HCT116 (cell line): ENCODE data around the gene ANKZF1. TPM values are rescaled to one million over a fixed set of nuclear protein-coding genes. Genes with fewer than 3 reads are reported as not detected.

Experiments used
- ATAC-seq: fragments of 200-7000 bp; cut with Tn5 transposase; 2 replicates; pipeline ENCODE4 v1.9.1; 2020; ENCODE audit warnings: mild to moderate bottlenecking, moderate library complexity
- BruUV-seq: library from RNA; stranded (reverse); fragments of 400-500 nt; replicated peaks from 2 replicates; lab custom pipeline; 2021; lab: Mats Ljungman, UMichigan
- CTCF ChIA-PET: fragments of 300-600 bp; sonication (Branson Sonifier 250); formaldehyde crosslinking; loops from one replicate; lab custom pipeline; 2021; ENCODE audit warnings: antibody characterized with exemption; lab: Charles Lee
- POLR2A ChIA-PET: fragments of 300-600, 350-600 bp; sonication (Branson Sonifier 250); formaldehyde crosslinking; loops from one replicate; lab custom pipeline; 2021; ENCODE audit warnings: antibody characterized with exemption; lab: Charles Lee
- RAD21 ChIA-PET, 2 experiments: fragments of 300-600 bp; sonication (Branson Sonifier 250); formaldehyde crosslinking; loops; one replicate each; lab custom pipeline; 2023; ENCODE audit warnings: low total read pairs in 2 of 2; ENCODE audit not compliant: uncharacterized antibody in 2 of 2, unreplicated experiment in 2 of 2, low non-redundant PET in 1 of 2; lab: Charles Lee
- DNase-seq: peaks from one replicate; pipeline ENCODE4 v3.0.0-alpha.2; 2010; ENCODE audit warnings: low read depth, low spot score
- H2AFZ ChIP-seq: fragments of 200-600 bp; shearing (Covaris generic), sonication (generic); 2 replicates; pipeline ENCODE4 v1.6.1; 2017; ENCODE audit warnings: low read depth, mixed run types, mixed read lengths, antibody characterized with exemption, low read length; ENCODE audit not compliant: poor library complexity, severe bottlenecking
- H3K27ac ChIP-seq: 2 replicates; pipeline ENCODE4 v1.5.1; 2012; ENCODE audit warnings: low read depth, low read length
- H3K27me3 ChIP-seq: fragments of 200-600 bp; sonication (generic); 2 replicates; pipeline ENCODE4 v1.6.1; 2016; ENCODE audit warnings: mixed run types, low read length, mixed read lengths; ENCODE audit not compliant: insufficient read depth
- H3K36me3 ChIP-seq, 2 experiments: fragments of 200-500 bp in 1 of 2; fragments of 200-600 bp in 1 of 2; sonication (Bioruptor generic) in 1 of 2; sonication (generic) in 1 of 2; 2 replicates each; pipeline versions ENCODE4 v1.5.1 to v1.6.1; 2014 to 2016; ENCODE audit warnings: low read length in 2 of 2, inconsistent platforms in 1 of 2, mixed read lengths in 1 of 2, mixed run types in 1 of 2; ENCODE audit not compliant: insufficient read depth in 2 of 2, control insufficient read depth in 1 of 2
- H3K4me1 ChIP-seq, 2 experiments: fragments of 200-600 bp in 1 of 2; sonication (generic) in 1 of 2; 2 replicates each; pipeline versions ENCODE4 v1.5.1 to v1.6.1; 2012 to 2017; ENCODE audit warnings: low read length in 2 of 2, inconsistent platforms in 1 of 2, mild to moderate bottlenecking in 1 of 2, mixed read lengths in 1 of 2, mixed run types in 1 of 2, moderate library complexity in 1 of 2; ENCODE audit not compliant: insufficient read depth in 2 of 2, control insufficient read depth in 1 of 2
- H3K4me2 ChIP-seq: fragments of 200-600 bp; sonication (generic); 2 replicates; pipeline ENCODE4 v1.6.1; 2017; ENCODE audit warnings: mixed run types, low read length, mixed read lengths
- H3K4me3 ChIP-seq, 2 experiments: fragments of 200-600 bp in 1 of 2; sonication (generic) in 1 of 2; replicated peaks in 1 of 2; 2 replicates each; pipeline ENCODE4 v1.5.1; 2011 to 2016; ENCODE audit warnings: low read length in 2 of 2, control low read depth in 1 of 2, low read depth in 1 of 2, mild to moderate bottlenecking in 1 of 2, mixed read lengths in 1 of 2, mixed run types in 1 of 2
- H3K79me2 ChIP-seq: fragments of 200-600 bp; sonication (generic); 2 replicates; pipeline ENCODE4 v1.6.1; 2017; ENCODE audit warnings: mild to moderate bottlenecking, mixed run types, low read length, moderate library complexity, mixed read lengths; ENCODE audit not compliant: insufficient read depth
- H3K9ac ChIP-seq: fragments of 200-600 bp; sonication (generic); 2 replicates; pipeline ENCODE4 v1.6.1; 2016; ENCODE audit warnings: low read length, mixed read lengths
- H3K9me2 ChIP-seq: fragments of 200-600 bp; sonication (generic), shearing (Covaris generic); 2 replicates; pipeline ENCODE4 v1.6.1; 2017; ENCODE audit warnings: mixed run types, mild to moderate bottlenecking, moderate library complexity; ENCODE audit not compliant: insufficient read depth
- H3K9me3 ChIP-seq, 2 experiments: fragments of 200-500 bp in 1 of 2; fragments of 200-600 bp in 1 of 2; sonication (Bioruptor generic) in 1 of 2; sonication (generic) in 1 of 2; 2 replicates each; pipeline ENCODE4 v1.6.1; 2014 to 2017; ENCODE audit warnings: low read length in 2 of 2, mixed read lengths in 2 of 2, inconsistent platforms in 1 of 2, low read depth in 1 of 2, mild to moderate bottlenecking in 1 of 2, mixed run types in 1 of 2, moderate library complexity in 1 of 2; ENCODE audit not compliant: control insufficient read depth in 1 of 2, insufficient read depth in 1 of 2
- H4K20me1 ChIP-seq: fragments of 200-600 bp; sonication (generic), shearing (Covaris generic); 2 replicates; pipeline ENCODE4 v1.6.1; 2017; ENCODE audit warnings: mixed run types, mild to moderate bottlenecking, moderate library complexity; ENCODE audit not compliant: insufficient read depth
- EGR1 ChIP-seq: IDR thresholded peaks from 2 replicates; pipeline ENCODE4 v1.6.1; 2012; ENCODE audit warnings: low read depth
- ELF1 ChIP-seq: IDR thresholded peaks from 2 replicates; pipeline ENCODE4 v1.6.1; 2012; ENCODE audit warnings: low read depth, borderline replicate concordance
- EZH2phosphoT487 ChIP-seq: fragments of 200-600 bp; IDR thresholded peaks from 2 replicates; pipeline ENCODE4 v1.6.1; 2018; ENCODE audit warnings: antibody characterized with exemption, borderline replicate concordance
- MAX ChIP-seq: IDR thresholded peaks from 2 replicates; pipeline ENCODE4 v1.6.1; 2012
- POLR2AphosphoS5 ChIP-seq: IDR thresholded peaks from 2 replicates; pipeline ENCODE4 v1.6.1; 2011; ENCODE audit warnings: mild to moderate bottlenecking, low read depth, low read length, moderate library complexity
- SRF ChIP-seq: IDR thresholded peaks from 2 replicates; pipeline ENCODE4 v1.6.1; 2012; ENCODE audit warnings: low read depth
- TCF7L2 ChIP-seq: IDR thresholded peaks from 2 replicates; pipeline ENCODE4 v1.7.0; 2011; ENCODE audit warnings: borderline replicate concordance, inconsistent platforms; ENCODE audit not compliant: insufficient read depth, insufficient read length; ENCODE audit errors: extremely low read depth
- ZFX ChIP-seq: fragments of 450-650 bp; IDR thresholded peaks from 2 replicates; pipeline ENCODE4 v1.6.1; 2017
- intact Hi-C: fragments of 100-400 bp; cut with micrococcal nuclease; formaldehyde crosslinking; loops from 2 replicates; pipeline ENCODE4 v1.10.0; 2022
- total RNA-seq: library from RNA; stranded (reverse); gene quantifications from one replicate; pipeline ENCODE4 v1.2.1, GENCODE V29; 2021; ENCODE audit not compliant: unreplicated experiment
- TF ChIP-seq, protein P1 (sequence below): IDR thresholded peaks from 2 replicates; pipeline ENCODE4 v1.6.1; 2012; ENCODE audit warnings: low read depth
- TF ChIP-seq, protein P2 (sequence below), 3 experiments: fragments of 200-600 bp in 1 of 3; sonication (generic) in 1 of 3; IDR thresholded peaks in 2 of 3; conservative IDR thresholded peaks in 1 of 3; 2 replicates each; pipeline ENCODE4 v1.5.1; 2012 to 2017; ENCODE audit warnings: low read depth in 2 of 3, low read length in 2 of 3, antibody characterized with exemption in 1 of 3, borderline replicate concordance in 1 of 3, control low read depth in 1 of 3, mild to moderate bottlenecking in 1 of 3, mixed read lengths in 1 of 3, mixed run types in 1 of 3, moderate library complexity in 1 of 3; ENCODE audit not compliant: insufficient read depth in 1 of 3

The ANKZF1 gene
- total RNA-seq, 1 experiment from 2014 or later, result 64.7 TPM

DNA sequence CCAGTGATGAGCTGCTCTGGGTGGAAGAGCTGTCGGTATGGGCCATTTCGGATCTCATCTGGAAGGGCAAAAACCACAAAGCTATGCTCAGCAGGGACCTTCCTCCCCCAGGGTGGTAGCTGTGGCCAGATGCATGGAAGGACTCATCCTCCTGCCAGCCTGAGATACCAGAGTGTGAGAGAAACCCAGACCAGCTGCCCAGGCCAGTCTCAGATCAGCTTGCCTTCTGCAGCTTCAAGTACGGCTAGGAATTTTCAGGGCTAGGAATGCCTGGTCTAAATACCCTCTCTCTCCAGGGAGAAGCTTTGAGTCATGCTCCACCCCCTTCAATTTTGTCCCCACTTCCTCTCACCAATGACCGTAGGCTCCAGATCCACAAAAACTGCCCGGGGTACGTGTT, 22.1 kb downstream of the ANKZF1 start:
- no peaks in the 10 kb centered on the region for H3K9me2 ChIP-seq
- no peaks in the 10 kb centered on the region for H3K9me3 ChIP-seq
- no peak overlapping the region for H3K27ac ChIP-seq
- peaks cover 24% of the 10 kb centered on the region; the same call in 1 of the 2 replicates for H3K79me2 ChIP-seq
- POLR2A ChIA-PET, result interaction anchor here (1.4 to 2.0 kb wide), 2 partner anchors 23 to 27 kb away, joined by 4 to 5 read pairs; partner anchors contain the start of gene DNAJB2
- H4K20me1 ChIP-seq, result no peaks in the 10 kb centered on the region
- intact Hi-C loops, result loop anchor here (2.0 kb wide), 1 partner anchor 43 kb away; no protein-coding TSS in a partner anchor
- peak overlapping the region; percentile 97 for H3K4me2 ChIP-seq
- H3K4me3 ChIP-seq, result no peak overlapping the region
- no TSS peak for BruUV-seq
- peaks cover 5% of the 10 kb centered on the region; the same call in 1 of the 2 replicates for H3K27me3 ChIP-seq
- H3K4me1 ChIP-seq, result peaks cover 31 to 63% of the 10 kb centered on the region in 2 experiments
- H3K36me3 ChIP-seq, result peaks cover 3 to 5% of the 10 kb centered on the region in 2 experiments; a peak in 2 of 4 replicates
- RAD21 ChIA-PET, result no interaction called here
- no peak for DNase-seq
- H2AFZ ChIP-seq, result no peak overlapping the region
- CTCF ChIA-PET, result interaction anchor here (2.1 to 2.3 kb wide), 2 partner anchors 27 to 43 kb away, joined by 6 to 8 read pairs; no protein-coding TSS in a partner anchor
- TF ChIP-seq MAX, result no peak
- no peak for TF ChIP-seq POLR2AphosphoS5
- TF ChIP-seq ZFX, result no peak
- TF ChIP-seq SRF, result no peak
- no peak for ATAC-seq
- H3K9ac ChIP-seq, result no peak overlapping the region

DNA sequence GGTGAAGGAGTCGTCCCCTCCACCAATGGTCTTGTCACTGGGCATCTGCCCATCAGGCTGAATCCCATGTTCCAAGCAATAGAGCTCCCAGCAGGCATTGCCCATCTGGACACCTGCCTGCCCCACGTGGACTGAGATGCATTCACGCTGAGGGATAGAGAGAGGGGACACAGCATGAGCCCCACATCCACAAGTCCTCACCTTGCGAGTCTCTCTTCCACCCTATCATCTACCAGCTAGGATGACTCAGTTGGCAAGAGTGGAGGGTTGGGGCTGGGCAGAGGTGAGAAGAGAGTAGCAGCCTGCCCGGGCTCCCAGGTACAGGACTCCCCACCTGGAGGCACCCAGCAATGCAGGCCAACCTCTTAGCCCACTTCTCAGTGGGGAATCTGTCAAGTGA, 22.5 kb downstream of the ANKZF1 start:
- H3K4me3 ChIP-seq, result peak overlapping the region; percentile 69 to 84
- ChIA-PET RAD21 (no interaction called here), POLR2A (interaction anchor here (1.1 to 2.0 kb wide), 3 partner anchors 9 to 27 kb away, joined by 3 to 5 read pairs (median 4); partner anchors contain the start of gene DNAJB2), CTCF (interaction anchor here (0.7 to 2.3 kb wide), 3 partner anchors 26 to 43 kb away, joined by 5 to 8 read pairs (median 6); no protein-coding TSS in a partner anchor)
- H3K9ac ChIP-seq, result peak overlapping the region; percentile 77
- ATAC-seq (no peak), DNase-seq (no peak)
- H3K36me3 ChIP-seq, result peaks cover 3% of the 10 kb centered on the region in 2 experiments; a peak in 2 of 4 replicates
- H3K4me1 ChIP-seq, result peaks cover 31 to 63% of the 10 kb centered on the region in 2 experiments
- H3K4me2 ChIP-seq, result peak overlapping the region; percentile 97
- no peaks in the 10 kb centered on the region for H3K9me3 ChIP-seq
- no peaks in the 10 kb centered on the region for H4K20me1 ChIP-seq
- peaks cover 5% of the 10 kb centered on the region; the same call in 1 of the 2 replicates for H3K27me3 ChIP-seq
- H3K27ac ChIP-seq, result no peak overlapping the region
- H3K79me2 ChIP-seq, result peaks cover 20% of the 10 kb centered on the region; the same call in 1 of the 2 replicates
- no TSS peak for BruUV-seq
- H3K9me2 ChIP-seq, result no peaks in the 10 kb centered on the region
- intact Hi-C loops, result loop anchor here (2.0 kb wide), 1 partner anchor 43 kb away; no protein-coding TSS in a partner anchor
- H2AFZ ChIP-seq, result no peak overlapping the region
- TF ChIP-seq ZFX (no peak), ELF1 (no peak), EZH2phosphoT487 (no peak), EGR1 (no peak), POLR2AphosphoS5 (no peak), TCF7L2 (no peak)
- TF ChIP-seq, protein P1, sequence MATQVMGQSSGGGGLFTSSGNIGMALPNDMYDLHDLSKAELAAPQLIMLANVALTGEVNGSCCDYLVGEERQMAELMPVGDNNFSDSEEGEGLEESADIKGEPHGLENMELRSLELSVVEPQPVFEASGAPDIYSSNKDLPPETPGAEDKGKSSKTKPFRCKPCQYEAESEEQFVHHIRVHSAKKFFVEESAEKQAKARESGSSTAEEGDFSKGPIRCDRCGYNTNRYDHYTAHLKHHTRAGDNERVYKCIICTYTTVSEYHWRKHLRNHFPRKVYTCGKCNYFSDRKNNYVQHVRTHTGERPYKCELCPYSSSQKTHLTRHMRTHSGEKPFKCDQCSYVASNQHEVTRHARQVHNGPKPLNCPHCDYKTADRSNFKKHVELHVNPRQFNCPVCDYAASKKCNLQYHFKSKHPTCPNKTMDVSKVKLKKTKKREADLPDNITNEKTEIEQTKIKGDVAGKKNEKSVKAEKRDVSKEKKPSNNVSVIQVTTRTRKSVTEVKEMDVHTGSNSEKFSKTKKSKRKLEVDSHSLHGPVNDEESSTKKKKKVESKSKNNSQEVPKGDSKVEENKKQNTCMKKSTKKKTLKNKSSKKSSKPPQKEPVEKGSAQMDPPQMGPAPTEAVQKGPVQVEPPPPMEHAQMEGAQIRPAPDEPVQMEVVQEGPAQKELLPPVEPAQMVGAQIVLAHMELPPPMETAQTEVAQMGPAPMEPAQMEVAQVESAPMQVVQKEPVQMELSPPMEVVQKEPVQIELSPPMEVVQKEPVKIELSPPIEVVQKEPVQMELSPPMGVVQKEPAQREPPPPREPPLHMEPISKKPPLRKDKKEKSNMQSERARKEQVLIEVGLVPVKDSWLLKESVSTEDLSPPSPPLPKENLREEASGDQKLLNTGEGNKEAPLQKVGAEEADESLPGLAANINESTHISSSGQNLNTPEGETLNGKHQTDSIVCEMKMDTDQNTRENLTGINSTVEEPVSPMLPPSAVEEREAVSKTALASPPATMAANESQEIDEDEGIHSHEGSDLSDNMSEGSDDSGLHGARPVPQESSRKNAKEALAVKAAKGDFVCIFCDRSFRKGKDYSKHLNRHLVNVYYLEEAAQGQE, result no peak
- TF ChIP-seq, protein P2, sequence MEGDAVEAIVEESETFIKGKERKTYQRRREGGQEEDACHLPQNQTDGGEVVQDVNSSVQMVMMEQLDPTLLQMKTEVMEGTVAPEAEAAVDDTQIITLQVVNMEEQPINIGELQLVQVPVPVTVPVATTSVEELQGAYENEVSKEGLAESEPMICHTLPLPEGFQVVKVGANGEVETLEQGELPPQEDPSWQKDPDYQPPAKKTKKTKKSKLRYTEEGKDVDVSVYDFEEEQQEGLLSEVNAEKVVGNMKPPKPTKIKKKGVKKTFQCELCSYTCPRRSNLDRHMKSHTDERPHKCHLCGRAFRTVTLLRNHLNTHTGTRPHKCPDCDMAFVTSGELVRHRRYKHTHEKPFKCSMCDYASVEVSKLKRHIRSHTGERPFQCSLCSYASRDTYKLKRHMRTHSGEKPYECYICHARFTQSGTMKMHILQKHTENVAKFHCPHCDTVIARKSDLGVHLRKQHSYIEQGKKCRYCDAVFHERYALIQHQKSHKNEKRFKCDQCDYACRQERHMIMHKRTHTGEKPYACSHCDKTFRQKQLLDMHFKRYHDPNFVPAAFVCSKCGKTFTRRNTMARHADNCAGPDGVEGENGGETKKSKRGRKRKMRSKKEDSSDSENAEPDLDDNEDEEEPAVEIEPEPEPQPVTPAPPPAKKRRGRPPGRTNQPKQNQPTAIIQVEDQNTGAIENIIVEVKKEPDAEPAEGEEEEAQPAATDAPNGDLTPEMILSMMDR (IDR thresholded peaks at IDR 0.05 in 2 of 3, conservative IDR thresholded peaks at IDR 0.05 in 1 of 3; ENCODE audit: borderline replicate concordance in 1 of 3, insufficient read depth in 1 of 3, low read depth in 2 of 3, low read length in 2 of 3), result no peak
